AG04449 (cell line): ENCODE measurements around the gene MET.

ENCODE experiments used
- CTCF ChIA-PET: fragments of 350-600 bp; formaldehyde crosslinking; extraction: SDS; loops from one replicate; lab custom pipeline; 2021; ENCODE audit warnings: antibody characterized with exemption; lab: Yijun Ruan, JAX
- POLR2A ChIA-PET: fragments of 400-600, 350-600 bp; formaldehyde crosslinking; extraction: SDS; loops from one replicate; lab custom pipeline; 2020; ENCODE audit warnings: antibody characterized with exemption, inconsistent platforms; lab: Yijun Ruan, JAX
- DNase-seq: peaks from one replicate; pipeline ENCODE4 v3.0.0-alpha.2; 2010; ENCODE audit warnings: low read depth, low spot score
- H3K4me3 ChIP-seq: 2 replicates; pipeline ENCODE4 v1.5.1; 2011; ENCODE audit warnings: low read depth, mild to moderate bottlenecking, control low read depth, low read length
- TF ChIP-seq, protein P1 (sequence below): IDR thresholded peaks from one replicate; pipeline ENCODE4 v1.5.1; 2011; ENCODE audit warnings: mild to moderate bottlenecking, moderate library complexity, low read length, control low read depth, inconsistent platforms; ENCODE audit not compliant: insufficient read depth; ENCODE audit errors: missing control alignments

The MET gene

DNA sequence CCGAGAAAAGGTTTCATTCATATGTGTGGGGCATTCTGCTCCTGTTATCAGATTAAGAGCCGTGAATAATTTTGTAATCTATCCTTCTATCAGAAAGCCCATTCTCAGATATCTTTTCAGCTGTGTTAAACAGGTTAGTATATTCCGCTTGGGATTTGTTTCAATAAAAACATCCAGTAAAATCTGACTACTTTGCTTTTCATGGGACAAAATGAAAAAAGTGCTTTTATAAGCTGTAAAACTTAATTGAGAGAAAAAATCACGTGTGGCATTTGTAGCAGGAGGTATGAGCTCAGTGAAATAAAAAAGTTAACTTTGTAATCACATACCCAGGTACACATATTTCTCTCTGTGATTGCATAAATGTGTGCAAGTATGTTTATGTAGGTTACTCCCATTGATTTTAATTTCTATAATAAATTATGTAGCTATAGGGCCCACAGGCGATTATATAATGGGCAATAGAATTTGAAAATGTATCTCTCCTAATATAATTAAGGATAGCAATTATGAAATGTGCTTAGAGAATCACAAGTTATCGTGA lies 3.9 kb downstream of the MET start:
- TF ChIP-seq, protein P1, sequence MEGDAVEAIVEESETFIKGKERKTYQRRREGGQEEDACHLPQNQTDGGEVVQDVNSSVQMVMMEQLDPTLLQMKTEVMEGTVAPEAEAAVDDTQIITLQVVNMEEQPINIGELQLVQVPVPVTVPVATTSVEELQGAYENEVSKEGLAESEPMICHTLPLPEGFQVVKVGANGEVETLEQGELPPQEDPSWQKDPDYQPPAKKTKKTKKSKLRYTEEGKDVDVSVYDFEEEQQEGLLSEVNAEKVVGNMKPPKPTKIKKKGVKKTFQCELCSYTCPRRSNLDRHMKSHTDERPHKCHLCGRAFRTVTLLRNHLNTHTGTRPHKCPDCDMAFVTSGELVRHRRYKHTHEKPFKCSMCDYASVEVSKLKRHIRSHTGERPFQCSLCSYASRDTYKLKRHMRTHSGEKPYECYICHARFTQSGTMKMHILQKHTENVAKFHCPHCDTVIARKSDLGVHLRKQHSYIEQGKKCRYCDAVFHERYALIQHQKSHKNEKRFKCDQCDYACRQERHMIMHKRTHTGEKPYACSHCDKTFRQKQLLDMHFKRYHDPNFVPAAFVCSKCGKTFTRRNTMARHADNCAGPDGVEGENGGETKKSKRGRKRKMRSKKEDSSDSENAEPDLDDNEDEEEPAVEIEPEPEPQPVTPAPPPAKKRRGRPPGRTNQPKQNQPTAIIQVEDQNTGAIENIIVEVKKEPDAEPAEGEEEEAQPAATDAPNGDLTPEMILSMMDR, result no peak
- DNase-seq, result no peak
- POLR2A ChIA-PET, result no interaction called here
- CTCF ChIA-PET, result interaction anchor here (1.2 to 13.9 kb wide), 4 partner anchors 10 to 132 kb away, joined by 4 to 142 read pairs (median 6); no protein-coding TSS in a partner anchor
- no peak overlapping the region for H3K4me3 ChIP-seq

GRCh38 chr7:116678780-116679179 lies 6.8 kb downstream of the MET start:
- H3K4me3 ChIP-seq, result no peak overlapping the region
- POLR2A ChIA-PET, result no interaction called here
- CTCF ChIA-PET, result interaction anchor here (1.5 to 13.9 kb wide), 3 partner anchors 11 to 129 kb away, joined by 3 to 142 read pairs (median 6); no protein-coding TSS in a partner anchor
- TF ChIP-seq, protein P1, result no peak
- no peak for DNase-seq

DNA sequence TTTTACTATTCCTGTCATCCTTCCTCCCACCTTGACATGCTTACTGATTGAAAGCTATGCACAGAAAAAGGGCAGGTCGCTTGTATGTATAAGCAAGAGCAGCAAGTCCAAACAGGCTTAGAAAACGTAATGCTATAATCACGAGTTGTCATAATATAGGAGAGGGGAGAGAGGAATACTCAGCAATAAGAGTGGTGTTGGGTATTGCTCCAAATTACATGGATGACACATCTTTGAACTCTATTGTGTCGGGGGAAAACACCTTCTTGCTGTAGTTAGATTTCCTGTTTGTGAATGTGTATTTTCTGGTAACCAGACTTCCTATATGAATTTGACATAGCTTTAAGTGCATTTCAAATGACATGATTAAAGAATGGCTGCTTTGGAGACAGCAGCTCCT lies 7.5 kb downstream of the MET start:
- CTCF ChIA-PET, result interaction anchor here (1.5 to 2.1 kb wide), 4 partner anchors 8 to 131 kb away, joined by 3 to 12 read pairs (median 5); partner anchors contain the start of gene MET
- H3K4me3 ChIP-seq, result no peak overlapping the region
- no peak for DNase-seq
- POLR2A ChIA-PET, result no interaction called here
- TF ChIP-seq, protein P1, result no peak

DNA sequence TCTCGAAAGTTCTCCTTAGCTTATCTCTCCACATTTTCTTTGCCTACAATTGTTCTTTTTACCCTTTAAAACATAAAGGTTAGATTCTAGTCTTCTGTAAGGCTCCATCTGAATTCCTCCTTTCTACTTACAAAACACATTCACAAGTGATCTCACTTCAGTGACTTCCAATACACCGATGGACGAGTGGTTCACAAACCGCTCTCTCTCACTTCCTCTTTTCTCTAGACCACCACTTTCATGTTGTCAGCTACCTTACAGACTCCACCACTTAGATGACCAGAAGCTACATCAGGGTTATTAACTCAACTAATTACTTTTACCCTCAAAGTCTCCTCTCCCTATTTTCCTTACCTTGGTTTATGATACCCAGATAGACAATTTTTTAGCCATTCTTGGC lies 11.8 kb downstream of the MET start:
- ChIA-PET CTCF (interaction anchor here (0.9 to 1.3 kb wide), 2 partner anchors 10 to 92 kb away, joined by 3 read pairs; no protein-coding TSS in a partner anchor), POLR2A (no interaction called here)
- TF ChIP-seq, protein P1, result no peak
- no peak for DNase-seq
- H3K4me3 ChIP-seq, result no peak overlapping the region

DNA sequence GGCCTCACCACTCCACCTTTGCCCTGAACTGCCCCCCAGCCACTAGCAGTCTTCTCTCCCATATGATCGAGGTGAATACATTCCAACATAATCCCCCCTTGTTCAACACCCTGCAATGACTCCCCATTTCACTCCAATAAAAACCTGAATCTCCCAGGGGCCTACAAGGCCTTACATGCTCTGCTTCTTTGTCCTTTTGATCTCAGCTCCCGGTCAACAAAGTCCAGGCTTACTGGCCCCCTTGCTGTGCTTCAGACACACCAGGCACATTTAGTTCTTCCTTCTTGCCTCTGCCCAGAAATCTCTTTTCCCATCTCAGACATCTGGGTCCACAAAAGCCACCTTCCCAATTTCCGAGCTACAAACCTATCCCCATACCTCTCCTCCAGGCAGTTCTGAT lies 14.0 kb downstream of the MET start:
- POLR2A ChIA-PET, result no interaction called here
- TF ChIP-seq, protein P1, result no peak
- CTCF ChIA-PET, result interaction anchor here (1.2 to 1.7 kb wide), 3 partner anchors 10 to 92 kb away, joined by 3 to 9 read pairs (median 7); partner anchors contain the start of gene MET

DNA sequence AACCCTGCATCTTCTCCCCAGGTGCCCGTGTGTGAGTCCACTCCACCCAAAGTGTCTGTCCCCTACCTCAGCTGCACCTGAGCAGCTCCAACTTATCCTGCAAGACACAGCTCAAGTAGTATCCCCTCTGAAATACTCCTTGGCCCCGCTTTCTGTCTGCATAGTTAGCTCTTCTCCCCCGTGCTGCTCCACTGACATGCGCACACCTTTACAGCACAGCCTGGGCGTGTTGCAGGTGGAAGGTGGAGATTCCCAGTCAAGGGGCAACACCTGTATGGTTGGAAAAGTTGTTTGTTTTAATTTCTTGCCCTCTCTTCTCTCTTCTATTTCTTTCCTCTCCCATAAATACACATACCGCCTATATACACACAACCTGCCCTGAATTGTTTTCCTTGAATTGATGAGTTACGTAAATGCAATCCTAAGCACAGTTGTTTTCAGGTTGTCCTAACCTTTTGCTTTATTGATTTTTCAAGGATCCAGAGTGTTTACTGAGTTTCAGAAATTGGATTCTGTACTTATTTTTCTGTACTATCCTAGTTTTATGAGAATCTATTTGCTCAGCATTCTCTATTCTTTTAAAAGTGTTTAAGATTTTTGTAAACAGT lies 14.9 kb downstream of the MET start:
- ChIA-PET POLR2A (no interaction called here), CTCF (interaction anchor here (1.2 to 1.7 kb wide), 3 partner anchors 10 to 93 kb away, joined by 3 to 9 read pairs (median 7); partner anchors contain the start of gene MET)
- no peak for DNase-seq
- H3K4me3 ChIP-seq, result no peak overlapping the region
- TF ChIP-seq, protein P1, result no peak

More for the DNA sequence above, 14.0 kb downstream of the MET start:
- no peak overlapping the region for H3K4me3 ChIP-seq
- no peak for DNase-seq
